Neutrophil (primary cell): ENCODE results near the gene CEP152.

Source experiments
- H3K27ac ChIP-seq: fragments of 200-600 bp; sonication (generic); 2 replicates; pipeline ENCODE4 v1.5.1; 2016; ENCODE audit warnings: mild to moderate bottlenecking, moderate library complexity
- H3K27me3 ChIP-seq: fragments of 200-600 bp; sonication (generic); 2 replicates; pipeline ENCODE4 v1.6.0; 2016; ENCODE audit warnings: mild to moderate bottlenecking
- H3K36me3 ChIP-seq: fragments of 200-600 bp; sonication (generic); 2 replicates; pipeline ENCODE4 v1.5.1; 2017
- H3K4me1 ChIP-seq, 2 experiments: fragments of 200-600 bp in 1 of 2; sonication (generic) in 1 of 2; 1 replicate in 1 of 2; 2 replicates in 1 of 2; pipeline versions ENCODE4 v1.5.1 to v1.6.1; 2013 to 2016; ENCODE audit warnings: low read depth in 1 of 2, low read length in 1 of 2, mild to moderate bottlenecking in 1 of 2, moderate library complexity in 1 of 2; ENCODE audit not compliant: control insufficient read depth in 1 of 2, insufficient read depth in 1 of 2
- H3K4me3 ChIP-seq, 2 experiments: fragments of 200-600 bp in 1 of 2; sonication (generic) in 1 of 2; 1 replicate in 1 of 2; 2 replicates in 1 of 2; pipeline ENCODE4 v1.5.1; 2013 to 2016; ENCODE audit warnings: low read depth in 1 of 2, low read length in 1 of 2, mild to moderate bottlenecking in 1 of 2, moderate library complexity in 1 of 2
- H3K9me3 ChIP-seq: fragments of 200-600 bp; sonication (generic); 2 replicates; pipeline ENCODE4 v1.5.1; 2016
- CTCF ChIP-seq: fragments of 200-600 bp; sonication (generic); IDR thresholded peaks from 2 replicates; pipeline ENCODE4 v1.5.1; 2016; ENCODE audit warnings: antibody characterized with exemption

The CEP152 gene

DNA sequence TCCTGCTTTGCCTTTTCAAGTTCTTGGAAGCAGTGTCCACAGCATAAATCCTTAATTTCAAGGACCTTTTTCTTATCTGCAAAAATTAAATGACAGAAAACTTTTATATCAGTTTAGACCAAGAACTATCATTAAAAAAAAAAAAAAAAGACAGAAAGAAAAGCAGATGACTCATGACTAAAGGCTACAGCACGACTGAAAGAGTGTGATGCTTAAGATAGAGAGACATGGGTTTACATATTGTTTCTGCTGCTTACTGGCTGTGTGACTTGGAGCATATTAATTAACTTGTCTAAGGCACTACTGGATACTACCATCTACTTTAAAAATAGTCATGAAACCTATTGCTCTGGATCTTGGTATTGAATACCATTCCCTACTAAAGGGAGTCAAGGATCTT lies 62.3 kb downstream of the CEP152 start:
- no peaks in the 10 kb centered on the region for H3K9me3 ChIP-seq
- TF ChIP-seq CTCF, result no peak
- peaks cover 57% of the 10 kb centered on the region for H3K36me3 ChIP-seq
- no peaks in the 10 kb centered on the region for H3K27me3 ChIP-seq
- H3K27ac ChIP-seq, result no peak overlapping the region
- H3K4me1 ChIP-seq, result no peaks in the 10 kb centered on the region
- H3K4me3 ChIP-seq, result no peak overlapping the region

DNA sequence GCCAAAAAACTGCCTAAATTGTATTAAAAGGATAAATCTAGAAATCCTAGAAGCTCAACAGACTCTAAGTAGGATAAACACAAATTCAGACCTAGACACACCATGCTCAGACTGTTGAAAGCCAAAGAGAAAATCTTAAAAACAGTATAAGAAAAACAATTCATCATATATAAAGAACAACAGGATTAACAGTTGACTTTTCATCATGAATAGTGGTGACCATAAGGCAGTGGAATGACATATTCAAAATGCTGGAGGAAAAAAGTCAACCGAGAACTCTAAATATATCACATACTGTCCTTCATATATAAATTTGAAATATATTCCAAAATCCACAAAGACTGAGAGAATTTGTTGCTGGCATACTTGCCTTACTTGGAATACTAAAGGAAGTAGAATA lies 77.3 kb downstream of the CEP152 start:
- TF ChIP-seq CTCF, result no peak
- no peaks in the 10 kb centered on the region for H3K27me3 ChIP-seq
- H3K4me1 ChIP-seq, result no peaks in the 10 kb centered on the region
- no peak overlapping the region for H3K4me3 ChIP-seq
- no peaks in the 10 kb centered on the region for H3K9me3 ChIP-seq
- H3K27ac ChIP-seq, result no peak overlapping the region
- peaks cover 17% of the 10 kb centered on the region for H3K36me3 ChIP-seq

- no peaks in the 10 kb centered on the region for H3K27me3 ChIP-seq
- no peaks in the 10 kb centered on the region for H3K9me3 ChIP-seq
- H3K4me1 ChIP-seq, result no peaks in the 10 kb centered on the region
- no peaks in the 10 kb centered on the region for H3K36me3 ChIP-seq
- H3K27ac ChIP-seq, result no peak overlapping the region
- TF ChIP-seq CTCF, result no peak
- no peak overlapping the region for H3K4me3 ChIP-seq
These were observed 80.4 kb downstream of the CEP152 start for GRCh38 chr15:48730506-48730905.

- no peak for TF ChIP-seq CTCF
- Histone ChIP-seq H3K9me3 (no peaks in the 10 kb centered on the region), H3K27ac (no peak overlapping the region)
These were observed 86.9 kb downstream of the CEP152 start for GRCh38 chr15:48723969-48724368.

DNA sequence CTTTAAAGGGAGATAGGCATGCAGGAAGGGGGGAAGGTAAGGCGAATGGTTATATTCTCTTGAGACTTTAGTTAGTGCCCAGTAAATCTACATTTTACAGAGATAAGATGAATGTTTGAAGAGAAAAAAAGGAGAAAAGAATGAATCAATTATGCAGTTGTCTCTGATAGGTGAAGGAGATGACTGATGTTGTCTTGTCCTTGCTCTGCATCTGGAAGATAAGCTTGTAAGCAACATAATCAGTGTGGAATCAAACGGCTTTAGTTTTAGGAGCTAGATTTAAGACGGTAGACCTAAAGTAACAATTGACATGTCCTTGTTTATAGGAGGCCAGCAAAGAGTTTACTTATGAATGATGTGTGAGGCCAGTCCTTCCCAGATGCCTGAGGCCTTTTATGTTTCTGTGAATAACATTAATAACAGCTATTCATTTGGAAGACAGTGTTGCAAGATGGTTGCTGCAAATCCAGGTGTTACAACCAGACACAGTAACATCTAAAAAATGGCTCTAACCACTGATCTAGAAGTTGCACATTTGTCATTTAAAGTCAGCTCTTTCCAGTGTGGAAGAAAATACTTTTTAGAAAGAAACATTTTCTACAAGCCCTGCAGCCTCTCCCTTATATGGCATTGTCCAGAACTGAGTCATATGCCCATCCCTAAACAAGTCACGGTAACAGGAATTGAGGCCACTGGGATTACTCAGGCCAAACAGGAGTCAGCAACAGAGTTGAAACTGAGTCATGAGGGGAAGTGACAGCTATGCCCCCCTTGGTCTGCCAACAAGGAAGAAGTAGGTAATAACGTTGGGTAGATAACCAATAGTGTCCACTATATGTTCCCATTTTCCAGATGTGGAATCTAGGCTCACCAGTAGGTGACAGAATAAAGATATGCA lies 87.9 kb downstream of the CEP152 start:
- peaks cover 0 to 5% of the 10 kb centered on the region in 2 experiments for H3K4me1 ChIP-seq

More at GRCh38 chr15:48723969-48724368, 86.9 kb downstream of the CEP152 start:
- H3K4me3 ChIP-seq, result no peak overlapping the region
- no peaks in the 10 kb centered on the region for H3K36me3 ChIP-seq
- H3K27me3 ChIP-seq, result no peaks in the 10 kb centered on the region
- peaks cover 0 to 5% of the 10 kb centered on the region in 2 experiments for H3K4me1 ChIP-seq

More for the DNA sequence above, 87.9 kb downstream of the CEP152 start:
- no peak overlapping the region for H3K27ac ChIP-seq
- no peak overlapping the region for H3K4me3 ChIP-seq
- TF ChIP-seq CTCF, result no peak
- no peaks in the 10 kb centered on the region for H3K27me3 ChIP-seq
- H3K36me3 ChIP-seq, result no peaks in the 10 kb centered on the region
- no peaks in the 10 kb centered on the region for H3K9me3 ChIP-seq
